Keratinocyte (primary cell): ENCODE measurements around the gene GRM4. TPM values are rescaled to one million over a fixed set of nuclear protein-coding genes. Genes with fewer than 3 reads are reported as not detected.

Experiments
- DNase-seq: peaks from one replicate; pipeline ENCODE4 v3.0.0-alpha.2; 2011; ENCODE audit warnings: low read depth, missing footprints, low spot score
- FAIRE-seq: peaks from 2 replicates; lab custom pipeline; 2011; peaks lifted over from hg19 to GRCh38; lab: Jason Lieb, UNC
- H2AFZ ChIP-seq: 2 replicates; pipeline ENCODE4 v1.6.0; 2012; ENCODE audit warnings: low read length, control low read depth, inconsistent platforms; ENCODE audit not compliant: control insufficient read depth
- H3K27ac ChIP-seq: 2 replicates; pipeline ENCODE4 v1.5.1; 2011; ENCODE audit warnings: low read length; ENCODE audit not compliant: control insufficient read depth, insufficient read depth
- H3K27me3 ChIP-seq: 3 replicates; pipeline ENCODE4 v1.6.0; 2011; ENCODE audit warnings: low read length; ENCODE audit not compliant: control insufficient read depth, insufficient read depth; ENCODE audit errors: extremely low read depth
- H3K36me3 ChIP-seq, 2 experiments: 2 replicates in 1 of 2; 3 replicates in 1 of 2; pipeline ENCODE4 v1.5.1; 2011; ENCODE audit warnings: low read length in 2 of 2, mild to moderate bottlenecking in 1 of 2; ENCODE audit not compliant: control insufficient read depth in 2 of 2, insufficient read depth in 2 of 2; ENCODE audit errors: extremely low read depth in 1 of 2
- H3K4me1 ChIP-seq: 3 replicates; pipeline ENCODE4 v1.5.1; 2011; ENCODE audit warnings: low read length; ENCODE audit not compliant: control insufficient read depth, insufficient read depth; ENCODE audit errors: extremely low read depth
- H3K4me2 ChIP-seq: 3 replicates; pipeline ENCODE4 v1.6.0; 2011; ENCODE audit warnings: low read depth, low read length; ENCODE audit not compliant: control insufficient read depth, insufficient read depth; ENCODE audit errors: extremely low read depth
- H3K4me3 ChIP-seq, 3 experiments: fragments of 200-600 bp in 1 of 3; sonication (generic) in 1 of 3; 2 replicates in 2 of 3; 3 replicates in 1 of 3; pipeline ENCODE4 v1.5.1; 2011 to 2016; ENCODE audit warnings: low read length in 3 of 3, mild to moderate bottlenecking in 3 of 3, control low read depth in 2 of 3, inconsistent platforms in 1 of 3, low read depth in 1 of 3, mixed read lengths in 1 of 3, mixed run types in 1 of 3, moderate library complexity in 1 of 3; ENCODE audit not compliant: control insufficient read depth in 2 of 3, insufficient read depth in 2 of 3; ENCODE audit errors: extremely low read depth in 1 of 3
- H3K79me2 ChIP-seq: 2 replicates; pipeline ENCODE4 v1.6.0; 2012; ENCODE audit warnings: low read length; ENCODE audit not compliant: control insufficient read depth, insufficient read depth
- H3K9ac ChIP-seq: 3 replicates; pipeline ENCODE4 v1.6.0; 2011; ENCODE audit warnings: low read length; ENCODE audit not compliant: control insufficient read depth, insufficient read depth; ENCODE audit errors: extremely low read depth
- H3K9me1 ChIP-seq: 3 replicates; pipeline ENCODE4 v1.6.0; 2011; ENCODE audit warnings: low read length; ENCODE audit not compliant: control insufficient read depth, insufficient read depth; ENCODE audit errors: extremely low read depth
- H3K9me3 ChIP-seq: 2 replicates; pipeline ENCODE4 v1.5.1; 2012; ENCODE audit warnings: low read depth, low read length; ENCODE audit not compliant: control insufficient read depth
- H4K20me1 ChIP-seq: 3 replicates; pipeline ENCODE4 v1.6.0; 2011; ENCODE audit warnings: low read length; ENCODE audit not compliant: control insufficient read depth, insufficient read depth; ENCODE audit errors: extremely low read depth
- EZH2 ChIP-seq: IDR thresholded peaks from one replicate; pipeline ENCODE4 v1.6.1; 2012; ENCODE audit warnings: inconsistent platforms, mild to moderate bottlenecking, low read length, moderate library complexity
- dilution Hi-C: fragments of 300-500 bp; cut with MboI; formaldehyde crosslinking; loops from one replicate; pipeline ENCODE4 v1.7.0; 2020; ENCODE audit warnings: low sequenced_read_pairs; ENCODE audit not compliant: extremely low pct_ligation_motif_present
- polyA plus RNA-seq, 5 experiments: library from polyadenylated mRNA; depleted of rRNA in 3 of 5; stranded (reverse) in 3 of 5; stranded (forward) in 1 of 5; unstranded in 1 of 5; fragments of >200 nt; gene quantifications; 1 replicate in 1 of 5; 2 replicates in 3 of 5; 3 replicates in 1 of 5; pipeline versions ENCODE4 v1.2.1 to v1.2.3, GENCODE V29; 2011 to 2012; ENCODE audit warnings: missing spikeins in 2 of 5, low read depth in 1 of 5, low replicate concordance in 1 of 5
- TF ChIP-seq, protein P1 (sequence below), 3 experiments: IDR thresholded peaks in 1 of 3; conservative IDR thresholded peaks in 1 of 3; optimal IDR thresholded peaks in 1 of 3; 2 replicates in 2 of 3; 3 replicates in 1 of 3; pipeline versions ENCODE3 to v1.5.1; 2011; ENCODE audit warnings: low read length in 3 of 3, mild to moderate bottlenecking in 3 of 3, moderate library complexity in 2 of 3, control low read depth in 1 of 3, inconsistent platforms in 1 of 3; ENCODE audit not compliant: insufficient read depth in 2 of 3; ENCODE audit errors: extremely low read depth in 1 of 3

GRM4 gene
- polyA plus RNA-seq, 1 donor (not counting 4 experiments of a cell fraction or from before 2014, with no cell fraction given) = not detected

GRCh38 chr6:34158876-34159275 lies 13.0 kb upstream of the GRM4 start:
- peaks cover 5% of the 10 kb centered on the region for H3K9me3 ChIP-seq
- H3K9ac ChIP-seq = no peak overlapping the region
- FAIRE-seq (no peak), DNase-seq (no peak)
- no peaks in the 10 kb centered on the region for H3K9me1 ChIP-seq
- H3K4me2 ChIP-seq = no peak overlapping the region
- no peaks in the 10 kb centered on the region for H4K20me1 ChIP-seq
- dilution Hi-C loops = no loop called here
- H3K79me2 ChIP-seq = no peaks in the 10 kb centered on the region
- no peak overlapping the region for H3K27ac ChIP-seq
- H2AFZ ChIP-seq = no peak overlapping the region
- H3K36me3 ChIP-seq = no peaks in the 10 kb centered on the region
- H3K4me1 ChIP-seq = peaks cover 5% of the 10 kb centered on the region
- H3K4me3 ChIP-seq = no peak overlapping the region
- H3K27me3 ChIP-seq = peaks cover 14% of the 10 kb centered on the region
- no peak for TF ChIP-seq EZH2
- TF ChIP-seq, protein P1, sequence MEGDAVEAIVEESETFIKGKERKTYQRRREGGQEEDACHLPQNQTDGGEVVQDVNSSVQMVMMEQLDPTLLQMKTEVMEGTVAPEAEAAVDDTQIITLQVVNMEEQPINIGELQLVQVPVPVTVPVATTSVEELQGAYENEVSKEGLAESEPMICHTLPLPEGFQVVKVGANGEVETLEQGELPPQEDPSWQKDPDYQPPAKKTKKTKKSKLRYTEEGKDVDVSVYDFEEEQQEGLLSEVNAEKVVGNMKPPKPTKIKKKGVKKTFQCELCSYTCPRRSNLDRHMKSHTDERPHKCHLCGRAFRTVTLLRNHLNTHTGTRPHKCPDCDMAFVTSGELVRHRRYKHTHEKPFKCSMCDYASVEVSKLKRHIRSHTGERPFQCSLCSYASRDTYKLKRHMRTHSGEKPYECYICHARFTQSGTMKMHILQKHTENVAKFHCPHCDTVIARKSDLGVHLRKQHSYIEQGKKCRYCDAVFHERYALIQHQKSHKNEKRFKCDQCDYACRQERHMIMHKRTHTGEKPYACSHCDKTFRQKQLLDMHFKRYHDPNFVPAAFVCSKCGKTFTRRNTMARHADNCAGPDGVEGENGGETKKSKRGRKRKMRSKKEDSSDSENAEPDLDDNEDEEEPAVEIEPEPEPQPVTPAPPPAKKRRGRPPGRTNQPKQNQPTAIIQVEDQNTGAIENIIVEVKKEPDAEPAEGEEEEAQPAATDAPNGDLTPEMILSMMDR (optimal IDR thresholded peaks at IDR 0.05 in 1 of 3, IDR thresholded peaks at IDR 0.05 in 1 of 3, conservative IDR thresholded peaks at IDR 0.05 in 1 of 3; ENCODE audit: extremely low read depth in 1 of 3, insufficient read depth in 2 of 3, low read length in 3 of 3) = no peak

- no peak for DNase-seq
- Histone ChIP-seq H3K27me3 (peaks cover 23% of the 10 kb centered on the region), H3K4me2 (no peak overlapping the region), H4K20me1 (no peaks in the 10 kb centered on the region), H2AFZ (no peak overlapping the region), H3K4me3 (no peak overlapping the region), H3K36me3 (no peaks in the 10 kb centered on the region), H3K4me1 (peaks cover 3% of the 10 kb centered on the region), H3K9me3 (peaks cover 5% of the 10 kb centered on the region), H3K79me2 (no peaks in the 10 kb centered on the region), H3K9me1 (no peaks in the 10 kb centered on the region), H3K9ac (no peak overlapping the region), H3K27ac (no peak overlapping the region)
- dilution Hi-C loops = no loop called here
- FAIRE-seq = no peak
- TF ChIP-seq, protein P1 (optimal IDR thresholded peaks at IDR 0.05 in 1 of 3, IDR thresholded peaks at IDR 0.05 in 1 of 3, conservative IDR thresholded peaks at IDR 0.05 in 1 of 3; ENCODE audit: extremely low read depth in 1 of 3, insufficient read depth in 2 of 3, low read length in 3 of 3) = no peak
These were observed 12.0 kb upstream of the GRM4 start for GRCh38 chr6:34157851-34158250.
